Skeletal muscle tissue (tissue), 4 donors: ENCODE results near the gene STRA6. TPM values are rescaled to one million over a fixed set of nuclear protein-coding genes. Genes with fewer than 3 reads are reported as not detected.
A peak's percentile ranks its signal among the peaks of the same experiment; 100 is the strongest.

Source experiments
- H3K27ac ChIP-seq: one replicate; pipeline ENCODE4 v1.7.0; 2013; ENCODE audit warnings: mild to moderate bottlenecking, low read depth, low read length, inconsistent platforms
- H3K27me3 ChIP-seq, 3 donors: one replicate each; pipeline ENCODE4 v1.7.0; 2013; ENCODE audit warnings: low read length in 3 of 3; ENCODE audit not compliant: control insufficient read depth in 3 of 3, insufficient read depth in 3 of 3
- H3K36me3 ChIP-seq, 3 donors: one replicate each; pipeline ENCODE4 v1.7.0; 2013; ENCODE audit warnings: low read length in 3 of 3; ENCODE audit not compliant: control insufficient read depth in 3 of 3, insufficient read depth in 3 of 3
- H3K4me1 ChIP-seq, 3 donors: one replicate each; pipeline ENCODE4 v1.7.0; 2013; ENCODE audit warnings: low read length in 3 of 3, mild to moderate bottlenecking in 3 of 3; ENCODE audit not compliant: control insufficient read depth in 3 of 3, insufficient read depth in 3 of 3
- H3K4me3 ChIP-seq, 3 donors: one replicate each; pipeline ENCODE4 v1.7.0; 2013; ENCODE audit warnings: low read length in 3 of 3
- H3K9ac ChIP-seq, 3 donors: one replicate each; pipeline ENCODE4 v1.7.0; 2013; ENCODE audit warnings: low read length in 3 of 3, mild to moderate bottlenecking in 3 of 3, moderate library complexity in 2 of 3, low read depth in 1 of 3
- H3K9me3 ChIP-seq, 3 donors: one replicate each; pipeline ENCODE4 v1.7.0; 2013; ENCODE audit warnings: low read length in 3 of 3; ENCODE audit not compliant: control insufficient read depth in 3 of 3
- total RNA-seq: library from RNA; depleted of rRNA; stranded (reverse); fragments of >200 nt; gene quantifications from one replicate; pipeline ENCODE4 v1.2.3, GENCODE V29; 2014
- donor health status: Osteomylitis.

The STRA6 gene
- total RNA-seq, 1 donor from 2014 or later: 1.0 TPM

DNA sequence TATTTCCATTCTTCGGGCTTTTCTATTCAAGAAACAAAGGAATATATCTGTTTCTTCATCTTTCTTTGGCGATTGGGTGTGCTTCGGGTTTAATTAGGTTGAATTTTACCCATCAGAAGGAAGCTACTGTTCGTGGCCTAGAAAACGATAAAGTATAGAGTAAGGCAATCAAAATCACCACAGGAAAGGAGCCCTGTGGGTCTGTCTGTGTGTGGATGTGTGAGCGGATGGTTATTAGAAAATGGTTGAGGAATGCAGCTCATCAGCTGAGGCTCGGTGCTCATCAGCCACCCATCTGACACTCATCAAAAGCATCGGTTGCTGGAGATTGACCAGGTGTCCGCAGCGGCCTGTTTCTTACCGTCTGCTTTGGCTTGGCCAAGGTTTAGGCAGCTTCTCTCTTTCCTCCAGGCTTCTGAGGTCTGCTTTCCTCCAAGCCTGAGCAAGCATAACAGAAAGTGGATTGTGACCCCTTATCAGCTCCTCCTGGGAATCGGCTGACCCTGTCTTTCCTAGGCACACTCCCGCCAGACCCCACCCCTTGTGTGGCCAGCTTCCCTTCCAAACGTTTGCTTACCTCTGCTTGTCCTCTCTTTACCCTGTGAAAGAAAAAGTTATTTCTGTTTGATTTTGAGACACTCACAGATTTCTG is 46.7 kb downstream of the STRA6 start:
- Histone ChIP-seq H3K36me3 (no peaks in the 10 kb centered on the region), H3K27me3 (no peaks in the 10 kb centered on the region), H3K27ac (no peak overlapping the region), H3K9me3 (no peaks in the 10 kb centered on the region), H3K4me3 (no peak overlapping the region), H3K9ac (no peak overlapping the region), H3K4me1 (peaks cover 4 to 15% (median 12%) of the 10 kb centered on the region in 3 donors)

DNA sequence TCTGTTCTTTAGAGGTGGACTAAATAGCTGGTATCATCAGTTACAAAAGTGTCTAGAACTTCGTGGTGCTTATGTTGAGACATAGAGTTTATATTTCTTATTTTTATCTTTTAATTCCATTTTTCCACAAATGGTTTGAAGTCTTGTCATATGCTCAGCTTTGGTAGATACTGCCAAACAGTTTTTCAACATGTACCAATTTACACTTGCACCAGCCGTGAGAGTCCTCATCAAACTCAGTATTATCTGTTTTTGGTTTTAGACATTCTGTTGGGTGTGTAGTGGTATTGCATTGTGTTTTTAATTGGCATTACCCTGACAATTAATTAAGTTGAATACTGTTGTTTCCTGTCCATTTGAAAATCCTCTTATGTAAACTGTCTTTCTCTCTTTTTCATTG is 55.5 kb downstream of the STRA6 start:
- Histone ChIP-seq H3K4me1 (no peaks in the 10 kb centered on the region), H3K9ac (no peak overlapping the region), H3K27me3 (peaks cover 0 to 7% (median 0%) of the 10 kb centered on the region in 3 donors), H3K36me3 (no peaks in the 10 kb centered on the region), H3K9me3 (peaks cover 2 to 3% (median 2%) of the 10 kb centered on the region in 3 donors), H3K4me3 (no peak overlapping the region), H3K27ac (no peak overlapping the region)

DNA sequence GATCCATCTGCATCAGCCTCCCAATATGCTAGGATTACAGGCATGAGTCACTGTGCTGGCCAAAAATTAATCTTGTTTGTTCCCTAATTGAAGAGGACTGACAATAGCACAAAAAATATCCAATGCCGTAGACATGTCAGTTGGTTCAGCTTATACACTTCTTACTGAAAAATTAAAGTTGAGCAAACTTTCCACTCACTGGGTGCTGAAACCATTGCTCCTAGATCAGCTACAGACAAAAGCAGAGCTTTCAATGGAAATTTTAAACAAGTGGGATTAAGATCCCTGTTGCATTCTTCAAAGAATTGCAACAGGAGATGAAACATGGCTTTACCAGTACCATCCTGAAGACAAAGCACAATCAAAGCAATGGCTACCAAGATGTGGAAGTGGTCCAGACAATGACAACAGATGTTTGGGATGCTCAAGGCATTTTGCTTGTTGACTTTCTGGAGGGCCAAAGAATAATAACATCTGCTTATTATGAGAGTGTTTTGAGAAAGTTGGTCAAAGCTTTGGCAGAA is 56.2 kb downstream of the STRA6 start:
- H3K4me3 ChIP-seq: no peak overlapping the region
- H3K4me1 ChIP-seq: no peaks in the 10 kb centered on the region
- H3K9ac ChIP-seq: no peak overlapping the region
- H3K36me3 ChIP-seq: no peaks in the 10 kb centered on the region
- H3K9me3 ChIP-seq: peaks cover 2 to 3% (median 2%) of the 10 kb centered on the region in 3 donors
- H3K27ac ChIP-seq: no peak overlapping the region
- H3K27me3 ChIP-seq: peaks cover 0 to 7% (median 0%) of the 10 kb centered on the region in 3 donors

DNA sequence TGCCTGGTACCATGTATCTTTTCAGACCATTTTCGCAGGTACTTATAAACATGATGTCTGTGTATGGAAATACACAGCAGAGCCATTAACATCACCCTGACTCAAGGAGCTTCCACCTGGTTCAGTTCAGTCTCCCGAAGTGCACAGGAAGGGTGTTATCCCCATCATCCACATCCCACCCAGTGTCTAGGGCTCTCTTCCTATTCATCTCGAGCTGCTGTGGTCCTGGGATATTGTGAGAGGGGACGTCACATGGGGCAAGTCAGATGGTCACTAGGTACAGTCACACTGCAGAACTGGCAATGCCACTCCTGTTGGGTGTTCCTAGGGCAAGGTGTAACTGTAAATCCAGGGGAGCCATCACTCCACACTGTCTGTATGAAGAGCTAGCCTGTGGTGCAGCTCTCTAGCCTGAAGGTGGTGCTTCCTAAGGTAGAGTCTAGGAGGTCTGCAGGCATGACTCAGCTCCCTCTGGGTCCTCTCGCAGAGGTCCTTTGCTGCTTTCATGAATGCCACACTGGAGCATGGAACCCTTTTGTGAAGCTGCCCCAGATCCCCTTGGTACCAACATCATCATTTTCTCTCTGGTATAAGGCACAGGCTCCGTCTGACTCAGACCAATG is 58.3 kb downstream of the STRA6 start:
- Histone ChIP-seq H3K9ac (no peak overlapping the region), H3K36me3 (no peaks in the 10 kb centered on the region), H3K27me3 (peaks cover 2 to 7% (median 3%) of the 10 kb centered on the region in 3 donors), H3K4me1 (no peaks in the 10 kb centered on the region), H3K9me3 (peaks cover 2 to 3% (median 2%) of the 10 kb centered on the region in 3 donors), H3K27ac (no peak overlapping the region), H3K4me3 (no peak overlapping the region)

DNA sequence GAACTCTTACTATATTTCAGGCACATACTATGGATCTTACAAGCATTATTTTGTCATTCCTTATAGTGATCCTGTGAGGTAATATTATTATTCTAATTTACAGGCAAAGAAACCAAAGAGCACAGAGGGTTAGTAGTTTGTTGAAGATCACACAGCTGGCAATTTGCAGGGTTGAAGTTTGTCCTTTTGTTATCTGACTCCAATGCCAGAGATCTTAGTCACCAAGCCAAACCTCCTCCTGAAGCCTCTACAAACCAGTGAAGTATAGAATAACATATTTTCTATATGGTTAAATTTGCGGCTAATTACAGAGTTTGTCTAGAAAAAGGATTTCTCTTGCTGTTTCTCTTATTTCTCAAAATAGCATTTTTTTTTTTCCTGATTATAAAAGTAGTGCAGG is 61.0 kb downstream of the STRA6 start:
- Histone ChIP-seq H3K4me1 (peaks cover 8 to 15% (median 9%) of the 10 kb centered on the region in 3 donors), H3K9ac (no peak overlapping the region), H3K9me3 (peaks cover 0 to 3% (median 1%) of the 10 kb centered on the region in 3 donors), H3K27me3 (peaks cover 10 to 18% (median 13%) of the 10 kb centered on the region in 3 donors), H3K4me3 (no peak overlapping the region), H3K27ac (no peak overlapping the region), H3K36me3 (no peaks in the 10 kb centered on the region)

DNA sequence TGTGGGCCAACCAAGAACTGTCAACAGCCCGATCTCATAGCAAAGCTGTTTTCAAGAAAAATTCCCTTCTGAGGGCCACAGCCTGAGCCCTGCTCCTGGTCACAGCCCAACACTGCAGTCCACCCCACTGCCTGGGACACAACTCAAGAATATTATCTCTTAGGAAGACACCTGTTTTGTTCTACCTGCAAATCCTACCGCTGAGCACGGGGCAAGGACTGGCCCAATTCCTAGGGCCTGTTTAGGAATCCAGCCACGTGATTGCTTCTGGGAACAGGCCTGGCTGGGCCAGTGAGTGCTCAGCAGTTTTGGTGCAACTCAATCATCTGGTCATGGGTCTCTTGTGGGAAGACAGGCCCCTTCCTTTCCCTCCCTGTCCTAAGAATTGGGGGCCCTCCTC is 63.9 kb downstream of the STRA6 start:
- Histone ChIP-seq H3K27ac (no peak overlapping the region), H3K9me3 (no peaks in the 10 kb centered on the region), H3K36me3 (no peaks in the 10 kb centered on the region), H3K27me3 (peaks cover 22 to 41% (median 36%) of the 10 kb centered on the region in 3 donors), H3K4me1 (peaks cover 13 to 26% (median 22%) of the 10 kb centered on the region in 3 donors), H3K9ac (no peak overlapping the region), H3K4me3 (no peak overlapping the region)

DNA sequence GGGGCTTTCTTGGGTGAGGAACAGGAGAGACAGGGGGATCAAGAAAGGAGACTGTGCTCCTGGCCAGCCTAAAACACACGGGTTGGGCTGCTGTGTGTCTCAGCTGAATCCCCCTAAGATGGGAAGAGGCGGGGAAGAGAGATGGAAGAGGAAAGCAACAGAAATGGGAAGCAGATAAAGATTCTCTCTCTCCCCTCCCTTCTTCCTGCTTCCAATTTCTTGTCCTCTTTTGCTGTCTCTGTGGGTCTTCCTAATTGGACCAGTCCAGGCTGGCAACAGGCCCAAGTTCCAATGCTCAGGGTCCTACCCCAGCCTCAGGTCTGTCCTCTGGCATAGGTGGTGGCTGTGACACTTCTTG is 65.1 kb downstream of the STRA6 start:
- H3K9me3 ChIP-seq: no peaks in the 10 kb centered on the region
- peaks cover 13 to 31% (median 28%) of the 10 kb centered on the region in 3 donors for H3K4me1 ChIP-seq
- H3K4me3 ChIP-seq: peak overlapping the region in 1 of 3 donors; percentile 43
- H3K27me3 ChIP-seq: peaks cover 33 to 53% (median 47%) of the 10 kb centered on the region in 3 donors
- H3K9ac ChIP-seq: no peak overlapping the region
- no peaks in the 10 kb centered on the region for H3K36me3 ChIP-seq
- H3K27ac ChIP-seq: peak overlapping the region; percentile 15

DNA sequence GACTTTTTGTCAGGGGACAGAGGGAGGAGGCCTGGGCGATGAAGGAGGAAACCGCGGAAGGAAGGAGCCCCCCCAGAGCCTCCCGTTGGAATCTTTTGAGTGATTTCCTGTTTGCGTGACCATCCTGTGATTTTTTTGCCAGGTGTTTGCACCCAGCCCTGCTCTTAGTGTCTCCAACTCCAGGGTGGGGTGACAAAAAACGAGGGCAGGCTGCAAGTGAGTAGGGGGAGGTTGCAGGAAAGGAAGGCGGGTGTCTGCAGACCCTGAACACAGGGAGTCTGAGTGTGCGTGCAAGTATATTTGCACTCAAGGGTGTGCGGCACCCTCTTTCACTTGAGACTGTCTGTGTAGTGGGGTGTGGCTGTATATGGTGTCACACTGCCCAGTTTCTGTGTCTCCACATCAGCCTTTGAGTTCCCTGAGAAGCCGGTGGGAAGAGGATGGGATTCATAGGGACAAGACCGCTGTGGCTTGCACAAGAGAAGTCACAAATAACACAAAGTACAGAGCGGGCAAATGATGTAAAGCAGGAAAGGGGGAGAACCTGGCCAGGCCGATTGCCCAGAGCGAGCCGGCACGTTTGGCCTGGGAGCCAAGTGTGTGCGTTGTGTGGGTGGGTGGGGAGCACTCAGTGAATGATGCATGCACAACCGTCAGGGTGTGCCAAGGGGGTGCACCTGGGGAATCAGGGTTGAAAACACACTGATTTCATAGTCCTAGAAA is 65.6 kb downstream of the STRA6 start:
- no peaks in the 10 kb centered on the region for H3K36me3 ChIP-seq
- H3K9me3 ChIP-seq: no peaks in the 10 kb centered on the region
- peaks cover 39 to 58% (median 53%) of the 10 kb centered on the region in 3 donors for H3K27me3 ChIP-seq
- peaks cover 13 to 31% (median 30%) of the 10 kb centered on the region in 3 donors for H3K4me1 ChIP-seq
- peak overlapping the region; percentile 38 to 57 (median 50) for H3K9ac ChIP-seq
- H3K4me3 ChIP-seq: peak overlapping the region; percentile 43 to 61 (median 54)
- H3K27ac ChIP-seq: peak overlapping the region; percentile 15

DNA sequence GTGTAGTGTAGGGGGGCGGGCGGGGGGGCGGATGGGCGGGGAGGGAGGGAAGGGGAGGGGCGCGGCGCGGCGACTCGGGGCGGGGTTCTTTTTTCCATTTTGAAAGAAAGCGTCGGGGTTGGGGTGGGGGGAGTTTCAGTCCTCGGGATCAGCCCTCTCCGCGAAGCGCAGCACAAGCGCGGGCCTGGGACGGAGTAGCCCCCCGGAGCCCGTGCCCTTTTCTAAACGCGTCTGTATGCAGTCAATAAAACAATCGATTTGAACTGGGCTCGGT is 66.1 kb downstream of the STRA6 start:
- H3K27me3 ChIP-seq: peaks cover 44 to 63% (median 58%) of the 10 kb centered on the region in 3 donors

More for the DNA sequence above, 66.1 kb downstream of the STRA6 start:
- H3K4me1 ChIP-seq: peaks cover 13 to 31% (median 30%) of the 10 kb centered on the region in 3 donors
- peak overlapping the region; percentile 38 to 57 (median 50) for H3K9ac ChIP-seq
- no peaks in the 10 kb centered on the region for H3K36me3 ChIP-seq
- peak overlapping the region; percentile 15 for H3K27ac ChIP-seq
- H3K9me3 ChIP-seq: no peaks in the 10 kb centered on the region
- peak overlapping the region; percentile 43 to 61 (median 54) for H3K4me3 ChIP-seq
